Measurements from ENCODE around the gene TSC22D4. TPM values are rescaled to one million over a fixed set of nuclear protein-coding genes. Genes with fewer than 3 reads are reported as not detected.

The TSC22D4 gene
- total RNA-seq, 4 donors from 2014 or later = 26.2 to 51.4 (median 33.1) TPM

DNA sequence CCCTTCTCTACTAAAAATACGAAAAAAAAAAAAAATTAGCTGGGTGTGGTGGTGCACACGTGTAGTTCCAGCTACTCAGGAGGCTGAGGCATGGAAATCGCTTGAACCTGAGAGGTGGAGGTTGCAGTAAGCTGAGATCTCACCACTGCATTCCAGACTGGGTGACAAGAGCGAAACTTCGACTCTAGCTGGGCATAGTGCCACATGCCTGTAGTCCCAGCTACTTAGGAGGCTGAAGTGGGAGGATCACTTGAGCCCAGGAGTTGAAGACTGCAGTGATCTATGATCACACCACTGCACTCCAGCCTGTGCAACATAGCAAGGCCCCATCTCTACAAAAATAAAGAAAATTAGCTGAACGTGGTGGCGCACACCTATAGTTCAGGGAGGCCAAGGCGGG, 13.7 kb downstream of the TSC22D4 start:
- peaks cover 4 to 56% (median 45%) of the 10 kb centered on the region in 4 donors for H3K36me3 ChIP-seq
- peaks cover 19 to 58% (median 48%) of the 10 kb centered on the region in 4 donors for H3K4me1 ChIP-seq
- intact Hi-C loops (cut with DNase I) = no loop called here
- no peaks in the 10 kb centered on the region for H3K9me3 ChIP-seq
- 67% methylated on average over 8 of the region's 8 CpGs for WGBS
- TF ChIP-seq POLR2AphosphoS5 (IDR thresholded peaks at IDR 0.05) (no peak), CTCF (IDR thresholded peaks at IDR 0.05) (no peak), EP300 (IDR thresholded peaks at IDR 0.05) (no peak), POLR2A (IDR thresholded peaks at IDR 0.05; ENCODE audit: low read depth) (no peak)
- H3K27ac ChIP-seq (replicated peaks in 1 of 4) = peak overlapping the region in 3 of 4 donors; percentile 53 to 72 (median 69)
- DNase-seq (ENCODE audit: extremely low spot score) = no peak
- no peaks in the 10 kb centered on the region for H3K27me3 ChIP-seq
- H3K4me3 ChIP-seq = no peak overlapping the region

- 87% methylated on average over 2 of the region's 2 CpGs for WGBS
- no peak overlapping the region for H3K27ac ChIP-seq (replicated peaks in 1 of 4)
- DNase-seq (ENCODE audit: extremely low spot score) = no peak
- intact Hi-C loops (cut with DNase I) = no loop called here
- H3K4me1 ChIP-seq = peaks cover 18 to 53% (median 43%) of the 10 kb centered on the region in 4 donors
- no peaks in the 10 kb centered on the region for H3K9me3 ChIP-seq
- no peak overlapping the region for H3K4me3 ChIP-seq
- H3K27me3 ChIP-seq = no peaks in the 10 kb centered on the region
- TF ChIP-seq POLR2A (IDR thresholded peaks at IDR 0.05; ENCODE audit: low read depth) (no peak), EP300 (IDR thresholded peaks at IDR 0.05) (no peak), POLR2AphosphoS5 (IDR thresholded peaks at IDR 0.05) (no peak), CTCF (IDR thresholded peaks at IDR 0.05) (no peak)
- H3K36me3 ChIP-seq = peaks cover 4 to 54% (median 40%) of the 10 kb centered on the region in 4 donors
Measured at GRCh38 chr7:100464791-100465190, 14.2 kb downstream of the TSC22D4 start.

DNA sequence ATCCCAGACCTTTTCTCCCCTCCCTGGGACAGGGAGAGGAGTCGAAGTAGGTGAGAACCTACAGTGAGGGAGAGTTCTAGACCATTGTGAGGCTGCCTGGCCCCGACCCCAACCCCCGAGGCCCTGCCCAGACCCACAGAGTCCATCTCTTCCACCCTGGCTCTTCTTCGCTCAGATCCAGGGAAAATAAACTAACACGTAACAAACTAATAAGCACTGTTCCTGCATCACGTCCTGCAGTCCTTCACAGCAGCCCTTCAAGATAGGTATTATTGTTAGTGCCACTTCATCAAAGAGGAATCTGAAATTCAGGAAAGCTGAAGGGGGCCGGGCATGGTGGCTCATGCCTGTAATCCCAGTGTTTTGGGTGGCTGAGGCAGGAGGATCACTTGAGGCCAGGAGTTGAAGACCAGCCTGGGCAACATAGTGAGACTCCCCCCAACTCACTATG, 14.8 kb downstream of the TSC22D4 start, which contains the start of gene SPACDR:
Gene SPACDR (minus strand): TSS at position 51 of the 451 bp plus-strand sequence. CDS start 235 bp downstream, outside the sequence.
- Histone ChIP-seq H3K9me3 (no peaks in the 10 kb centered on the region), H3K36me3 (peaks cover 4 to 54% (median 38%) of the 10 kb centered on the region in 4 donors), H3K27me3 (no peaks in the 10 kb centered on the region), H3K27ac (replicated peaks in 1 of 4) (no peak within 1 kb of the TSS), H3K4me3 (no peak within 1 kb of the TSS), H3K4me1 (peaks cover 13 to 48% (median 38%) of the 10 kb centered on the region in 4 donors)
- DNase-seq (ENCODE audit: extremely low spot score) = no peak
- intact Hi-C loops (cut with DNase I) = no loop called here
- TF ChIP-seq POLR2AphosphoS5 (IDR thresholded peaks at IDR 0.05) = no peak
- TF ChIP-seq CTCF (IDR thresholded peaks at IDR 0.05) = no peak
- no peak for TF ChIP-seq POLR2A (IDR thresholded peaks at IDR 0.05; ENCODE audit: low read depth)
- no peak for TF ChIP-seq EP300 (IDR thresholded peaks at IDR 0.05)
- 81% methylated on average over 7 of the region's 7 CpGs for WGBS

- Histone ChIP-seq H3K9me3 (no peaks in the 10 kb centered on the region), H3K4me3 (no peak overlapping the region), H3K27me3 (no peaks in the 10 kb centered on the region), H3K27ac (replicated peaks in 1 of 4) (no peak overlapping the region), H3K4me1 (no peaks in the 10 kb centered on the region), H3K36me3 (peaks cover 0 to 18% (median 6%) of the 10 kb centered on the region in 4 donors)
- TF ChIP-seq CTCF (IDR thresholded peaks at IDR 0.05) = no peak
- no peak for TF ChIP-seq EP300 (IDR thresholded peaks at IDR 0.05)
- no peak for TF ChIP-seq POLR2A (IDR thresholded peaks at IDR 0.05; ENCODE audit: low read depth)
- TF ChIP-seq POLR2AphosphoS5 (IDR thresholded peaks at IDR 0.05) = no peak
- no peak for DNase-seq (ENCODE audit: extremely low spot score)
- intact Hi-C loops (cut with DNase I) = no loop called here
- WGBS = 88% methylated on average over 6 of the region's 6 CpGs
Measured at GRCh38 chr7:100457033-100457432, 22.0 kb downstream of the TSC22D4 start.

DNA sequence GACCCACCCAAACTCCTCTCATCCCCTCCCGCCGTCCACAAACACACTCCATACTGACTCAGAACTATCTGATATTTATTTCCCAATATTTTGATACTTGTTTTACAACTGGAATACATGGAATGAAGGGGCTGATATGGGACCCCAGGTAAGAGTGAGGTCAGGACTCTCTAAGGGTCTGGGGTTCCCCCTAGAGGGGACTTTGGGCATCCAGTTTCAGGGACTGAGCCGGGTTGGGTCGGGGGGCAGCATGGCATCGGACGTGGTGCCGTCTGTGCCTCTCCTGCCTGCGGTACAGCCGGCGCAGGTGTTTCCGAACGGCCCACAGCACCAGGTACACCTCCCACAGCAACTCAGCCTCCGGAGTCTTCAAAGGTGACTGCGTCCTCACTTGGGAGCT, 22.5 kb downstream of the TSC22D4 start:
- TF ChIP-seq POLR2AphosphoS5 (IDR thresholded peaks at IDR 0.05) = no peak
- no peak for TF ChIP-seq CTCF (IDR thresholded peaks at IDR 0.05)
- no peak for TF ChIP-seq EP300 (IDR thresholded peaks at IDR 0.05)
- no peak for TF ChIP-seq POLR2A (IDR thresholded peaks at IDR 0.05; ENCODE audit: low read depth)
- no peak overlapping the region for H3K4me3 ChIP-seq
- H3K36me3 ChIP-seq = peaks cover 0 to 15% (median 5%) of the 10 kb centered on the region in 4 donors
- intact Hi-C loops (cut with DNase I) = no loop called here
- no peaks in the 10 kb centered on the region for H3K4me1 ChIP-seq
- H3K27ac ChIP-seq (replicated peaks in 1 of 4) = no peak overlapping the region
- no peaks in the 10 kb centered on the region for H3K27me3 ChIP-seq
- 86% methylated on average over 14 of the region's 14 CpGs for WGBS
- H3K9me3 ChIP-seq = no peaks in the 10 kb centered on the region
- DNase-seq (ENCODE audit: extremely low spot score) = no peak
